MV-4-11 (cell line): Measurements from ENCODE around the gene DDC.

ENCODE experiments used
- DNase-seq: peaks from one replicate; lab custom pipeline; 2025; lab: John Stamatoyannopoulos, UW

The DDC gene

GRCh38 chr7:50513166-50513871 lies 51.9 kb downstream of the DDC start:
- DNase-seq = no peak

DNA sequence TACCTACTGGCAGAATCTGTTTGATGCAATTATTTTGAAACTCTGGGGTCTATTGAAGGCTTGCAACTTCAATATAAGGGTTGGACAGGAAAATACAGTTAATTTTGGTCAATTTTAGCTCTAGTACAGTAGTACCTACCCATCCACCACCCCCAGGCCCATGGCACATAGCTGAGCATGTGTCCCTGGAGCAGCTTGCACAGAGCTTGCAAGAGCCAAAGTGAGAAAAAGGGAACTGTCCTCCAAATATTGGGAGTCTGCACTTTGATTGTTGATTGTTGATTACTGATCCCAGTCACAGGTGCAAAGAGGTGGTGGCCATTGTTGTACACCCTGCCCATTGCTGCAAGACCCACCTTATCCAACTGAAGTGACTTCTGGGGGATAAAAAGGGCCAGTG lies 52.8 kb downstream of the DDC start:
- no peak for DNase-seq

DNA sequence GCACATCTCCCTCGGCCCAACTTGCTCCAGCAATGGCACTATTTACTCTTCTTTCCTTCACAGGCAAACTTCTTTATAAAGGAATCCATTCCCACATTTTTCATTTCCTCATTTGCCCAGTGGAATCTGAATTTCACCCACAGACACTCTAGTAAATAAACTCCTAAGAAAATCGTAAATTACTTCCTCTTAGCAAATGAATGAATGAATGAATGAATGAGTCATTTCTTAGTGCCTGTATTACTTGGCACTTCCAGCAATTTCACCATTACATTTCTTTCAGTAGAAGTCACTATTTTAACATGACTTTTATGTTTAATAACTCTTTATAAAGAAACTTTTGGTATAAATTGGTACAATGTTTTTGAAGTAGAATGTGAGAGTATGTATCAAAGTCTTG lies 55.7 kb downstream of the DDC start:
- no peak for DNase-seq

- DNase-seq = no peak
Observed at GRCh38 chr7:50508471-50508943, 56.7 kb downstream of the DDC start.

- no peak for DNase-seq
Observed at GRCh38 chr7:50507898-50508470, 57.2 kb downstream of the DDC start.

GRCh38 chr7:50505553-50506210 lies 59.5 kb downstream of the DDC start:
- no peak for DNase-seq

DNA sequence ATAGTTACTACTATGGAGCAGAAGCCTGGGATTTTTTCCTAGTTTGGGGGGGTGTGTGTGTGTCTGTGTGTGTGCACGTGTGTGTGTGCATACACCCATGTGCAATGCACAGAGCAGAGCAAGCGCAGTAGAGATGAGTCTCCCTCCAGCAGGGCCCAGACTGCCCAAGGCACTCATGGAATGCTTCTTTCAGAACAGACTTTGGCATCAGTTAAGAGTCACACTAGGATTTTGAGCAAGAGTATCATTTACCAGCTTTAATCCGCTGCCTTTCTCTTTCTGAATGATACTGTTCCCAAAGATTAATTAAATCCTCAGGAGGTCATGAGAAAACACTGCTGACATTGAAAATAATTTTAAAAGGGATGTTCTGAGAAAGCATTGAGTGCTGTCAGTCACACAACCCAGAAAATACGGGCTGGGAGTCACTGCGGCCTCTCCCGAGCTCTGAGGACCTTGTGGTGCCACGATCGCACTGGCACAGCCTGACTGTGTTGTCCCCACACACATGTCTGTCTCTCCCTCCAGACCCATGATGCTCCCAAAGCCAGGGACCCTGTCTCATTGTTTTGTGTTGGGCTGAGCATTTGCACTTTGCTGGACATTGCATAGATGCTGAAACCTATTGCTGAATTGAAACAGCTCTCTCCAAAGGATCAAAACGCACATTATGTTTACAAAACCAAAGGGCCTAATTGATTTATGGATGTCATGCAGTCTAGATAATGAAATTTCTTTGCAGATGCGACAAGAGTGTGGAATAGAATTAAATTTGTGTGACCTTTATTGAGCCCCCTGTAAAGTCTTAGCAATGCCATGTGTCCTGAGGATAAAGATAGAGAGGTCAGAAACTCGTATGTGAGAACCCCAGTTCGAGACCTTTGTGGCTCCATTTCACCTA lies 60.3 kb downstream of the DDC start:
- DNase-seq = no peak

GRCh38 chr7:50502947-50503346 lies 62.3 kb downstream of the DDC start:
- no peak for DNase-seq

DNA sequence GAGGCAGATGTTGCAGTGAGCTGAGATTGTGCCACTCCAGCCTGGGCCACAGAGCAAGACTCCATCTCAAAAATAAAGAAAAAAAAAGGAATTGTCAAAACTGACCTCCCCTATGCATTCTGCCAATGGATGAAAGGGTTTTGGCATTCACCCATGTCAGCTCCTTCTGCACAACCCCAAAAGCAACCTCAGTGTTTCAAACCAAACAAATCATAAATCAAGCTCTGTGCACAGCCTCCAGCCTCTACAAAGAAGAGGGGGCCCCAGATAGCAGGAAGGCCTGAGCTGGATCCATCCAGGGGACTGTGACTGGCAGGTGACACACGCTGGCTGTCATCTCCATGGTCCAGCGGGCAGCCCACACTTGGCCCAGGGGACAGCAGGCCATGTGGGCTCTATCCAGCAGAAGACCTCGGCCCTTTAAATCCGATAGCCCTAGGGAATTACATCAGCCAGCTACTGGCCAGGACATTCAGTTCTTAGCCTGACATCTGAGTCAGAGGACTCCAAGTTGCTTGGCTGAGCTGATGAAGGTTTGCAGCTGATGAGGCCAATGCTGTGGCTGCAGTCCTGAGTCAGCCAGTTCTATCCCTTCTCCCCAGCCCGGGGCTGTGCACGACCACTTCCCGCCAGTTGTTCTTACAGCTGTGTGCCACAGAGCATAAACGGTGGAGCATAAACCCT lies 63.1 kb downstream of the DDC start:
- DNase-seq = no peak

DNA sequence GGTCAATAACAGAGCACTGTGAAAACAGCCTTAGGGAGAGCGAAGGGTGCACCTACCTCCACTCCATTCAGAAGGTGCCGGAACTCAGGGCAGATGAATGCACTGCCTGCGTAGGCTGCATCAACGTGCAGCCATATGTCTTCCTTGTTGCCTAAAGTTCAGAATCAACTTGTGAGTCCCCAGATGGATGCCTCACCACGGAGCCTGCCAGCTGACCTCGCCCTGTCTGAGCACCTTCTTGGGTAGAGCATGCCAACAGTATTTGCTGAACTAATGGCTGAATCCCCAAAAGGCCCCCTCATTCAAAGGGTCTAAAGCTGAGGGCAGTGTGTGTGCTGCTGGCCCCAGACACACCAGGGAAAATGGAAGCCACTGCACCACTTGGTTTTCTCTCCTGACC lies 66.1 kb downstream of the DDC start:
- DNase-seq = no peak

GRCh38 chr7:50497968-50498367 lies 67.2 kb downstream of the DDC start:
- DNase-seq = no peak

- DNase-seq = no peak
Observed at GRCh38 chr7:50497068-50497642, 68.0 kb downstream of the DDC start.

GRCh38 chr7:50496569-50496968 lies 68.6 kb downstream of the DDC start:
- DNase-seq = no peak

GRCh38 chr7:50495746-50496145 lies 69.5 kb downstream of the DDC start:
- no peak for DNase-seq

DNA sequence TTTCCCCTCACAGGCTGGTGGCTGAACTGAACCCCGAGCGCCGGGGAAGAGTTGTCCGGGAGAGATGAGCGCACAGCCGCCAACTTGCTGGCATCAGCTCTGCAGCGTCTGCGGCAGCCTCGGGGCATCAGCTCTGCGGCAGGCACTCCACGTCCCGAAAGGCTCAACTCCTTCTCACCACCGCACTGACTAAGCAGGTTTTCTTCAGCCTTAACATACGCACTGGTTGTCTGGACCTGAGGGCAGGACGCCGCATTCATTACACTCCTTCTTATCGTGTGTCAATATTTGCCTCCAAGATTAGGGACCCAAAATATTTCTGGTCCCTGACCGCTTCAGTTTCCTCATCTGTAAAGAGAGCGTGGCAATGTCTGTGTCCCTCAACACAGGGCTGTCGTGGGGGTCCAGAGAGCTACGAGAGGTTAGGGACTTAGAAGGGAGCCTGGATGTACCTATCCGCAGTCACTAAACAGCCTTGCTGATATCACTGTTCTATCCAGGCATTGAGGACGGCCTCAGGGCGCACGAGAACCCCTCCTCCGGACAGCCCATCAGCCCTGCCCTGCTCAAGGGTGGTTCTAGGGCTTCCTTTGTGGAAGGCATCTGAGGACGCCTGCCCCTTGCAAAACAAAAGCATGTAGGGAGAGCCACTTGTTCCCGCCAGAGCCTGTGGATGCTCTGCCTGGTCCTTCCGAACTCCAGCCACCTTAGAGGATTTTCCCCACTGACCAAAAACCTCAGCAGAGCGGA lies 72.3 kb downstream of the DDC start:
- no peak for DNase-seq

DNA sequence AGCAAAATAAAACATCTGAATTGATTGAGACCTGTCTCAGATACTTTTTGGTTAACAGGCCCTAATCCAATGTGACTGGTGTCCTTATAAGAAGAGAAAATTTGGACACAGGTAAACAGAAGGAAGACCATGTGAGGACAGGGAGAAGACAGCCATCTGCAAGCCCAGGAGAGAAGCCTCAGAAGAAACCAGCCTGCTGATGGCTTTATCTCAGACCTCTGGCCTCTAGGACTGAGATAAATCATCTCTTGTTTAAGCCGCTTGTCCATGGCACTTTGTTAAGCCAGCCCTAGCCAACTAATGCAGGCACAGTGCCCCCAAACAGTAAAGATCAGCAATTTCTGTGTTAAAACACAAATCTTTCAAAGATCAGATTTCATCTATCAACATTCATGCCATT lies 73.3 kb downstream of the DDC start:
- no peak for DNase-seq

GRCh38 chr7:50491209-50491608 lies 74.0 kb downstream of the DDC start:
- no peak for DNase-seq

GRCh38 chr7:50488379-50488778 lies 76.8 kb downstream of the DDC start:
- DNase-seq = no peak

- no peak for DNase-seq
Observed at GRCh38 chr7:50486512-50486911, 78.7 kb downstream of the DDC start.

DNA sequence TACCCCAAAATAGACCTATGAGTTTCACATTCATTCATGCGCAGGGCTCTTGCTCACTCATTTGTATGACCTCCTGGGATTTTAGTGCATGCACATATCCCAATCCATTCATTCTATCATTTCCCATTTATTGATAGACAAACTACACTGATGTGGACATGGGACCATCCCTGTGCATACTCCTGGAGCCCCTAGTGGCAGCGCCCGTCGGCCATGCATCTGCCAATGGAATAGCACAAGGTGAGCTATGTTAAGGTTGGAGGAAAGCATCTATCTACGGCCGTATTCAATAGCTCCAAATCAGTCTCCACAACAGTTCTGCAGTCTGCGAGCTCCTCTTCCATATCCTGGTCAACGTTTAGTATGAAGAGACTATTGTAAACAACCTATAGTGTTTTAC lies 83.3 kb downstream of the DDC start:
- no peak for DNase-seq

DNA sequence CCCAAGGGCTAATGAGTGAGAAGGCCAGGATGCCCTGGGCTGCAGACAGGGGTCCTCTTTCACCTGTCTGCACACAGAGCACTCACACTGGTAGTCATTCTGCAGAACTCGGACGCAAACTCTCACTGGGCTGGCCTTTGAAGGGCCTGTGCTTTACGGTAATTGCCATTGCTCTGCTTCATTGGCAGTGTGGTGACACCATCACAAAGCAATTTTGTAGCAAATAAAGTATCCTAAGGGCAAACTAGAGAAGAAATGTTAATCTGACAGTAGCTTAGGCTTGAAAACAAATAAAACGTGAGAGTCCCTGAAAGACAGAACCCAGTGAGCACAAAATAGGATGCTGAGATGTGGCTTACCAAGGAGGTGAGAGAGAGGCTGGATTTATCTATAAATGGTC lies 84.4 kb downstream of the DDC start:
- no peak for DNase-seq
